BJ (cell line): ENCODE measurements around the gene KANTR. TPM values are rescaled to one million over a fixed set of nuclear protein-coding genes. Genes with fewer than 3 reads are reported as not detected.

Source experiments
- CTCF ChIA-PET: fragments of 350-600 bp; formaldehyde crosslinking; extraction: SDS; loops from one replicate; lab custom pipeline; 2021; ENCODE audit warnings: antibody characterized with exemption, inconsistent platforms; lab: Yijun Ruan, JAX
- POLR2A ChIA-PET: fragments of 300-600 bp; sonication (Branson Sonifier 250); formaldehyde crosslinking; extraction: SDS; loops from one replicate; lab custom pipeline; 2021; ENCODE audit warnings: antibody characterized with exemption; lab: Charles Lee
- DNase-seq: peaks from one replicate; pipeline ENCODE4 v3.0.0-alpha.2; 2011; ENCODE audit warnings: low read depth
- H3K27me3 ChIP-seq: 2 replicates; pipeline ENCODE4 v1.6.0; 2011; ENCODE audit warnings: low read length; ENCODE audit not compliant: control insufficient read depth, insufficient read depth
- H3K36me3 ChIP-seq: 2 replicates; pipeline ENCODE4 v1.5.1; 2011; ENCODE audit warnings: low read length; ENCODE audit not compliant: control insufficient read depth, insufficient read depth
- H3K4me3 ChIP-seq: 2 replicates; pipeline ENCODE4 v1.5.1; 2011; ENCODE audit warnings: low read depth, mild to moderate bottlenecking, control low read depth, low read length
- polyA plus RNA-seq: library from polyadenylated mRNA; depleted of rRNA; stranded (reverse); fragments of >200 nt; gene quantifications from 2 replicates; pipeline ENCODE4 v1.2.3, GENCODE V29; 2011
- TF ChIP-seq, protein P1 (sequence below): IDR thresholded peaks from 2 replicates; pipeline ENCODE4 v1.5.1; 2011; ENCODE audit warnings: low read depth, mild to moderate bottlenecking, control low read depth, inconsistent platforms, low read length, moderate library complexity; ENCODE audit not compliant: insufficient read depth

KANTR gene
- polyA plus RNA-seq, 1 experiment = 2.3 TPM

DNA sequence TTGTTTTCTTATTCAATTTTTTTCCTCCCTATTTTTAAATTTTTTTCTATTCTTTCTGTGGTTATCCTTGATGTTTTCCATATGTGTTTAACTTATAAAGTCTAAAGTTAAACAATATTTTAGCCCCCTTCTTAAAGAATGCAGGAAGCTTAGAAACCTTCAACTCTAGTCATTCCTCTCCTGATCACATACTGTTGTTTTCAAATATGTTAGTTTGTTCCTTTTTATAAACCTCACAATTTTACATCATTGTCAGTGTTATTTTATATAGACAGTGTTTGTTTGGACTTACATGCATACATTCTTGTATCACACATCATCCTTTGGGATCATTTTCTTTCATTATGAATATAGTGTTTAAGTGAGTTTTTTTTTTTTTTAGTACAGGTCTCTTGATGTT is 31.6 kb downstream of the KANTR start:
- CTCF ChIA-PET = no interaction called here
- no peak for DNase-seq
- TF ChIP-seq, protein P1, sequence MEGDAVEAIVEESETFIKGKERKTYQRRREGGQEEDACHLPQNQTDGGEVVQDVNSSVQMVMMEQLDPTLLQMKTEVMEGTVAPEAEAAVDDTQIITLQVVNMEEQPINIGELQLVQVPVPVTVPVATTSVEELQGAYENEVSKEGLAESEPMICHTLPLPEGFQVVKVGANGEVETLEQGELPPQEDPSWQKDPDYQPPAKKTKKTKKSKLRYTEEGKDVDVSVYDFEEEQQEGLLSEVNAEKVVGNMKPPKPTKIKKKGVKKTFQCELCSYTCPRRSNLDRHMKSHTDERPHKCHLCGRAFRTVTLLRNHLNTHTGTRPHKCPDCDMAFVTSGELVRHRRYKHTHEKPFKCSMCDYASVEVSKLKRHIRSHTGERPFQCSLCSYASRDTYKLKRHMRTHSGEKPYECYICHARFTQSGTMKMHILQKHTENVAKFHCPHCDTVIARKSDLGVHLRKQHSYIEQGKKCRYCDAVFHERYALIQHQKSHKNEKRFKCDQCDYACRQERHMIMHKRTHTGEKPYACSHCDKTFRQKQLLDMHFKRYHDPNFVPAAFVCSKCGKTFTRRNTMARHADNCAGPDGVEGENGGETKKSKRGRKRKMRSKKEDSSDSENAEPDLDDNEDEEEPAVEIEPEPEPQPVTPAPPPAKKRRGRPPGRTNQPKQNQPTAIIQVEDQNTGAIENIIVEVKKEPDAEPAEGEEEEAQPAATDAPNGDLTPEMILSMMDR = no peak
- no peaks in the 10 kb centered on the region for H3K36me3 ChIP-seq
- POLR2A ChIA-PET = no interaction called here
- no peaks in the 10 kb centered on the region for H3K27me3 ChIP-seq
- no peak overlapping the region for H3K4me3 ChIP-seq

DNA sequence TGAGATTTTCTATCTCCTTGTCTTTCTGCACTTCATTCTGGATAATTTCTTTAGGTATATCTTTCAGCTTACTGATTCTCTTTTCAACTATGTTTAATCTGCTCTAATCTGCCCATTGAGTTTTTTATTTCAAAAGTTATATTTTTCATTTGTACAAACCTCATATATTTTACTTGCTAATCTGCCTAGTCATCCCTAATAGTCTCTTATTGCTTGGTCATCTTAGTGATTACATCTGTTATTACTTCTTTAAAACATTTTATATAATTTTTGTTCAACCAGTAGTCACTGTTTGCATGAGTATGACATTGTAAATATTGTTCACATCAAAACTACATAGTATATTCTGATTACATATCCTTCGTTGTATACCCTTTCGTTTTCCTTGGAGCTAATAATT is 32.4 kb downstream of the KANTR start:
- TF ChIP-seq, protein P1 = no peak
- POLR2A ChIA-PET = no interaction called here
- Histone ChIP-seq H3K27me3 (no peaks in the 10 kb centered on the region), H3K36me3 (no peaks in the 10 kb centered on the region), H3K4me3 (no peak overlapping the region)
- CTCF ChIA-PET = no interaction called here
- no peak for DNase-seq

DNA sequence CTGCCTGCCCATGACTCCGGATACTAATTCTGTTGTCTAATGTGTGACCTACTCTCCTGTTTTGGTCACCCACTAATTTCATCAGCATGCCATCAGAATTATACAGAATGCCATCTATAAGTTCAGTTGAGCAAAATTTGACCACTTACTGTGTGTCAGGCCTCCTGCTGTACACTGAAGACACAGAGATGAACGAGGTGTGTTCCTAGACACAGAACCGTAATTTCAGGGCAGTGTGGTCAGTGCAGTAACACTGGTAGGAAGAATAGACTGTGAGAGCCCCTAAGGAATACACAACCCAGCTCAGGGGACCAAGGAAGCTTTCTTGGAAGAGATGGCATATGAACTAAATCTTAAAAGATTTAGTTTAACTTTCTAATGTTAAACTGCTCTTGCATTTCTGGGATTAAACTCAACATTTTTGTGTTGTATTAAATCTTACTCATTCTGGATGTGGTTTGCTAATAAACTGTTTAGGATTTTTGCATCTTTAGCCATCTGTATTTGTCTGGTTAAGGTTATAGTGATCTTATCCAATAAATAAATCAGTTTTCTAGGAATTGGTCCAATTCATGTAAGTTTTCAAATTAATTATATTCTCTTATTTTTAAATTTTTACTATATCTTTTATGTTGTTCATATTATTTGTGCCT is 34.3 kb downstream of the KANTR start:
- Histone ChIP-seq H3K27me3 (no peaks in the 10 kb centered on the region), H3K4me3 (no peak overlapping the region), H3K36me3 (no peaks in the 10 kb centered on the region)
- TF ChIP-seq, protein P1 = no peak
- DNase-seq = peak; percentile 31
- ChIA-PET CTCF (no interaction called here), POLR2A (interaction anchor here (0.7 kb wide), 1 partner anchor 145 kb away, joined by 3 read pairs; no protein-coding TSS in a partner anchor)

DNA sequence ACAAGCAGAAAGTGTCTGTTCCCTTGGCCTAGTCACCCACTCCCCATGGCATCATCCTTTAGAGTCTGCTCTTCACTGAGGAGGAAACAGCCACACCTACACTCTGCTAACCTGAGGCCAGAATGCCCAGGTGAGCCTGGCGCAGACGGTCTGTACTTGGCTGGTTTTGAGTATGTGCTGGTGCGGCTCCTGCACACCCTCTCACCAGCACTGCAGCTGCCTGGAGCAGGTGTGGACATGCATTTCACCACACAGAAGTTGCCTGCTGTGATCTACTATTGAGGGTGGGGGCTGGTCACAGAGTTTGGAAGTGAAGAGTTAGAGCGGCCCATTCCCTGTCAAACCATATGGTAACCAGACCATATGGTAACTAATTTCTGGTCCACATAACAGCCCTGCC is 39.5 kb downstream of the KANTR start:
- no peak for DNase-seq
- TF ChIP-seq, protein P1 = no peak
- POLR2A ChIA-PET = no interaction called here
- CTCF ChIA-PET = no interaction called here
- H3K4me3 ChIP-seq = no peak overlapping the region
- no peaks in the 10 kb centered on the region for H3K27me3 ChIP-seq
- peaks cover 1% of the 10 kb centered on the region; the same call in 1 of the 2 replicates for H3K36me3 ChIP-seq

DNA sequence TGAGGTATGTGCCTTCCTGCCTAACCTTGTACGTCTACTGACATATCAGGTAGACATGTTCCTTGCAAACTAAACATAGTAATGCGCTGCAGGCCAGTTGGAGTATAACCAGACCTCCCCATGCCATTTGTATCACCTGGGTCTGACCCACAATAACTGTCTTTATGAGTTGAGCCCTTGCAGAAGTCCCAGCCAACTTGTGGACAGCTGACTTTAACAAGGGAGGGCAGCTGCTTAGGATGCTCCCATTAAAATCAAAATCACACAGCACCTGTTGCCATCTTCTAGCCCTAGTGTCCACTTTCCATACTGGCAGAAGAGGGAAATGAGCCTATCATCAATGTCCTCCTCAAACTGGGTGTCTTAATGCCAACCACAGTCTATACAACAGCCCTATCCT is 41.6 kb downstream of the KANTR start:
- TF ChIP-seq, protein P1 = no peak
- H3K27me3 ChIP-seq = no peaks in the 10 kb centered on the region
- H3K36me3 ChIP-seq = peaks cover 1% of the 10 kb centered on the region; the same call in 1 of the 2 replicates
- ChIA-PET CTCF (no interaction called here), POLR2A (no interaction called here)
- DNase-seq = no peak
- no peak overlapping the region for H3K4me3 ChIP-seq
